OCI-LY7 (cell line): ENCODE measurements around the gene CTNND2. TPM values are rescaled to one million over a fixed set of nuclear protein-coding genes. Genes with fewer than 3 reads are reported as not detected.

Source experiments
- BruUV-seq: library from RNA; stranded (reverse); fragments of 400-500 nt; replicated peaks from 2 replicates; lab custom pipeline; 2021; lab: Mats Ljungman, UMichigan
- CTCF ChIA-PET: fragments of 300-600 bp; sonication (Branson Sonifier 250); formaldehyde crosslinking; loops from one replicate; lab custom pipeline; 2022; ENCODE audit warnings: antibody characterized with exemption; ENCODE audit not compliant: unreplicated experiment; lab: Charles Lee
- POLR2A ChIA-PET: fragments of 300-600 bp; sonication (Branson Sonifier 250); formaldehyde crosslinking; loops from one replicate; lab custom pipeline; 2022; ENCODE audit warnings: antibody characterized with exemption; lab: Charles Lee
- DNase-seq: peaks from one replicate; pipeline ENCODE4 v3.0.0-alpha.2; 2015; ENCODE audit warnings: low spot score
- H2AFZ ChIP-seq: fragments of 200-600 bp; sonication (generic), shearing (Covaris generic); 2 replicates; pipeline ENCODE4 v1.6.1; 2014; ENCODE audit warnings: mild to moderate bottlenecking, antibody characterized with exemption, low read length, moderate library complexity
- H3K27ac ChIP-seq: fragments of 200-600 bp; sonication (generic); 2 replicates; pipeline ENCODE4 v1.5.1; 2014; ENCODE audit warnings: mixed run types, low read depth, mild to moderate bottlenecking, moderate library complexity, low read length, inconsistent platforms; ENCODE audit not compliant: poor library complexity, severe bottlenecking
- H3K36me3 ChIP-seq: fragments of 200-600 bp; sonication (generic); 2 replicates; pipeline ENCODE4 v1.6.1; 2014; ENCODE audit warnings: mild to moderate bottlenecking, antibody characterized with exemption, low read length, moderate library complexity, mixed read lengths; ENCODE audit not compliant: insufficient read depth
- H3K4me1 ChIP-seq: fragments of 200-600 bp; sonication (generic); 2 replicates; pipeline ENCODE4 v1.5.1; 2014; ENCODE audit warnings: mild to moderate bottlenecking, low read length; ENCODE audit not compliant: insufficient read depth, poor library complexity, severe bottlenecking
- H3K4me2 ChIP-seq: fragments of 200-600 bp; sonication (generic); 2 replicates; pipeline ENCODE4 v1.6.1; 2014; ENCODE audit warnings: mild to moderate bottlenecking, low read length
- H3K4me3 ChIP-seq: fragments of 200-600 bp; sonication (generic); 2 replicates; pipeline ENCODE4 v1.5.1; 2014; ENCODE audit warnings: mild to moderate bottlenecking, low read depth, low read length; ENCODE audit not compliant: poor library complexity, severe bottlenecking
- H3K79me2 ChIP-seq: fragments of 200-600 bp; sonication (generic); 2 replicates; pipeline ENCODE4 v1.6.1; 2016; ENCODE audit warnings: low read depth, mild to moderate bottlenecking, low read length, moderate library complexity, mixed read lengths; ENCODE audit not compliant: insufficient read depth
- H3K9me2 ChIP-seq: fragments of 200-600 bp; sonication (generic); 2 replicates; pipeline ENCODE4 v1.6.1; 2016; ENCODE audit warnings: mild to moderate bottlenecking, low read length, mixed read lengths; ENCODE audit not compliant: insufficient read depth
- H3K9me3 ChIP-seq: fragments of 200-600 bp; sonication (generic); 2 replicates; pipeline ENCODE4 v1.6.1; 2014; ENCODE audit warnings: mild to moderate bottlenecking, mixed run types, low read length, mixed read lengths
- H4K20me1 ChIP-seq: fragments of 200-600 bp; sonication (generic); 2 replicates; pipeline ENCODE4 v1.6.1; 2014; ENCODE audit warnings: mild to moderate bottlenecking, antibody characterized with exemption, low read length, moderate library complexity, mixed read lengths; ENCODE audit not compliant: insufficient read depth
- CTCF ChIP-seq: fragments of 200-600 bp; sonication (generic); conservative IDR thresholded peaks from 2 replicates; pipeline ENCODE4 v1.5.1; 2014; ENCODE audit warnings: mild to moderate bottlenecking, antibody characterized with exemption, low read length, moderate library complexity, mixed read lengths
- EZH2phosphoT487 ChIP-seq: fragments of 200-600 bp; sonication (generic); IDR thresholded peaks from 2 replicates; pipeline ENCODE4 v1.6.1; 2018; ENCODE audit warnings: low read depth, borderline replicate concordance, mild to moderate bottlenecking, mixed run types, antibody characterized with exemption, low read length, moderate library complexity, mixed read lengths
- intact Hi-C: fragments of 100-400 bp; cut with micrococcal nuclease; formaldehyde crosslinking; loops from one replicate; pipeline ENCODE4 v1.10.0; 2022; ENCODE audit not compliant: unreplicated experiment
- total RNA-seq, 2 experiments: library from RNA; depleted of rRNA in 1 of 2; stranded (reverse); fragments of >200 nt in 1 of 2; shearing (Covaris generic) in 1 of 2; gene quantifications; 2 replicates each; pipeline ENCODE4 v1.2.3, GENCODE V29; 2014 to 2022

CTNND2 gene
- total RNA-seq, 2 experiments from 2014 or later: not detected

GRCh38 chr5:11909471-11909870 lies 5.2 kb upstream of the CTNND2 start:
- intact Hi-C loops: no loop called here
- CTCF ChIA-PET: no interaction called here
- BruUV-seq: no TSS peak
- Histone ChIP-seq H3K9me2 (no peaks in the 10 kb centered on the region), H3K79me2 (no peaks in the 10 kb centered on the region), H3K4me2 (no peak overlapping the region), H2AFZ (no peak overlapping the region), H3K36me3 (no peaks in the 10 kb centered on the region), H3K27ac (no peak overlapping the region), H3K9me3 (no peaks in the 10 kb centered on the region), H3K4me1 (no peaks in the 10 kb centered on the region), H4K20me1 (no peaks in the 10 kb centered on the region), H3K4me3 (no peak overlapping the region)
- TF ChIP-seq EZH2phosphoT487 (no peak), CTCF (no peak)
- no peak for DNase-seq
- POLR2A ChIA-PET: no interaction called here

GRCh38 chr5:11906497-11906896 lies 2.3 kb upstream of the CTNND2 start:
- intact Hi-C loops: no loop called here

More at GRCh38 chr5:11906497-11906896, 2.3 kb upstream of the CTNND2 start:
- H3K79me2 ChIP-seq: no peaks in the 10 kb centered on the region
- H3K9me3 ChIP-seq: no peaks in the 10 kb centered on the region
- H3K4me2 ChIP-seq: no peak overlapping the region
- H3K9me2 ChIP-seq: no peaks in the 10 kb centered on the region
- no peaks in the 10 kb centered on the region for H3K4me1 ChIP-seq
- BruUV-seq: no TSS peak
- H2AFZ ChIP-seq: no peak overlapping the region
- TF ChIP-seq EZH2phosphoT487 (no peak), CTCF (no peak)
- ChIA-PET CTCF (no interaction called here), POLR2A (no interaction called here)
- H3K36me3 ChIP-seq: no peaks in the 10 kb centered on the region
- H3K4me3 ChIP-seq: no peak overlapping the region
- no peaks in the 10 kb centered on the region for H4K20me1 ChIP-seq
- H3K27ac ChIP-seq: no peak overlapping the region
- no peak for DNase-seq
